Gastrocnemius medialis (tissue), 4 donors: ENCODE data around the gene NPAS3.

ENCODE experiments used
- CTCF ChIP-seq, 5 experiments: fragments of 450-650 bp in 3 of 5; fragments of 200-600 bp in 2 of 5; sonication (generic) in 2 of 5; IDR thresholded peaks in 4 of 5; conservative IDR thresholded peaks in 1 of 5; 1 replicate in 4 of 5; 2 replicates in 1 of 5; pipeline ENCODE4 v1.5.1; 2016 to 2019; ENCODE audit warnings: antibody characterized with exemption in 5 of 5, mild to moderate bottlenecking in 3 of 5, moderate library complexity in 3 of 5
- POLR2A ChIP-seq, 2 donors: fragments of 450-650 bp; IDR thresholded peaks; one replicate each; pipeline ENCODE4 v1.6.1; 2017; ENCODE audit warnings: antibody characterized with exemption in 2 of 2, mild to moderate bottlenecking in 2 of 2, moderate library complexity in 2 of 2

GRCh38 chr14:32932914-32933628, 5.6 kb upstream of the NPAS3 start:
- TF ChIP-seq CTCF (IDR thresholded peaks at IDR 0.05 in 4 of 5, conservative IDR thresholded peaks at IDR 0.05 in 1 of 5): no peak
- TF ChIP-seq POLR2A (IDR thresholded peaks at IDR 0.05): no peak
